HG03108 (cell line): ENCODE results near the gene ADORA1.

Source experiments
- ATAC-seq: cut with Tn5 transposase; IDR thresholded peaks from one replicate; pipeline ENCODE4 v1.9.1; 2021; ENCODE audit warnings: moderate library complexity; ENCODE audit not compliant: unreplicated experiment

Gene ADORA1

GRCh38 chr1:203138066-203138465 lies 10.5 kb downstream of the ADORA1 start:
- no peak for ATAC-seq

GRCh38 chr1:203139976-203140475 lies 12.5 kb downstream of the ADORA1 start:
- no peak for ATAC-seq

GRCh38 chr1:203140743-203141520 lies 13.4 kb downstream of the ADORA1 start:
- ATAC-seq = no peak

- ATAC-seq = no peak
These were observed 14.6 kb downstream of the ADORA1 start for GRCh38 chr1:203142124-203142523.

GRCh38 chr1:203142684-203143408 lies 15.3 kb downstream of the ADORA1 start:
- ATAC-seq = no peak

GRCh38 chr1:203143641-203144040 lies 16.1 kb downstream of the ADORA1 start:
- no peak for ATAC-seq

DNA sequence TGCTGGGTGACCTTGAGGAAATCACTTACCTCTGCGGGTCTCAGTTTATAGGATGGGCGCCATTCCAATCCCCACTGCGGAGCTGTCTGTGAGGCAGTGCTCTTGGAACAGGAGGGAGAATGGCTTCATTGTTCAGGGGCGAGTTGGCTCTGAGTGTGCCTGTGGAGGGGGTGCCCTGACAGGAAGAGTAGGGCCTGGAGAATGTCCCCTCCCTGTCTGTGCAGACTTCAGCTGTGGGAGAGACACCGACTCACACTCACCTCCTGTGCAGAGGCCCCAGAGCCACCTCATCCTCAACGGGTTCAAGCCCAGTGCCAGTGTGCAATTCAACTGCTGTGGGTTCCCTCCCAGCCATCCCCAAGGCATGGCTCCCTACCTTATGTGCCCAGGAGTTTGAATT lies 17.1 kb downstream of the ADORA1 start:
- no peak for ATAC-seq

DNA sequence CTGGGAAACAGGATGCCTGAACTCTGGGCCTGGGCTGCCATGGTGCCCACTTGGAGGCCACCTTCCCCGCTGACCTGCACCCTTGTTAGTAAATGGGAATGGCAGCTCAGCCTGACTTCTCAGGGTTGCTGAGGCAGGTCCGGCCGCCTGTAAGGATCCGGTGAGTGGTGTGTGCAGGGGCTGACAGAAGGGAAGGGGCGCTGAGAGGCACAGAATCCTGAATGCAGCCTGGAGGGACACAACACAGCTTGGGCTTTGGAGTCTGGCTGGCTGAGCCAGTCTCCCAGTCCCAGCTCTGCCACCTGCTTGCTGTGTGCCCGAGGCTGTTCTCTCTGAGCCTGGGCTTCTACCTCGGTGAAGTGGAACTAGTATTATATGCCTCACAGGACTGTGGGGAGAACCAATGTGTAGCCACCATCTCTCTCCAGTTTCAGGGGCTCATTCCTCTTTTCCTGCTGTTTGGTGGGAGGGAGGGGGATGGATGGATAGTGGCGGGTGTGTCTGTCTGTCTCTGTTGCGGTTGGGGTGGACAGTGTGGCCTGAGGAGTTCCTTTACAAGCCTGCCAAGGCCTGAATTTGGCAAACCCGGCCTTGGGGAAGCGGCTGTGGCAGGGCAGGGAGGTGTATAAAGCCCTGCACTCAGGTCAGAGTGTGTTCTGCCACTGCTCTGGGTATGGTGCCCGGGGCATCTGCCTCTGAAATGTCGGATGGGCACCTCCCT lies 18.0 kb downstream of the ADORA1 start:
- ATAC-seq = no peak

DNA sequence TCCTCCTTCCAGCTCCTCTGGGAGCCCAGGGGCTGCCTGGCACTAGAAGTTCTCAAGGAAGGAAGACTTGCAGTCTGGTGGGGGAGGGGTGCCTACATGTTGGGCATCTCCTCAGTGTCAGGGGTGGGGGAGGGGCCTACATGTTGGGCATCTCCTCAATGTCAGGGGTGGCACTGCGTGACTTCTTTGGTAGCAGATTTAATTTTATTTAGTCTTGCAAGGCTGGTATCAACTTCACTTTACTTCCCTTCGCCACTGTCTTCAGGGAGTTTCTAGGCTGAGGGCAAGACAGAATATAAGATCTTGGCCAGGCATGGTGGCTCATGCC lies 18.5 kb downstream of the ADORA1 start:
- ATAC-seq = no peak

- ATAC-seq = no peak
These were observed 19.0 kb downstream of the ADORA1 start for GRCh38 chr1:203146537-203146936.

- ATAC-seq = no peak
These were observed 19.9 kb downstream of the ADORA1 start for GRCh38 chr1:203147376-203147775.

GRCh38 chr1:203148127-203148526 lies 20.6 kb downstream of the ADORA1 start:
- ATAC-seq = no peak

- no peak for ATAC-seq
These were observed 21.1 kb downstream of the ADORA1 start for GRCh38 chr1:203148579-203148978.

DNA sequence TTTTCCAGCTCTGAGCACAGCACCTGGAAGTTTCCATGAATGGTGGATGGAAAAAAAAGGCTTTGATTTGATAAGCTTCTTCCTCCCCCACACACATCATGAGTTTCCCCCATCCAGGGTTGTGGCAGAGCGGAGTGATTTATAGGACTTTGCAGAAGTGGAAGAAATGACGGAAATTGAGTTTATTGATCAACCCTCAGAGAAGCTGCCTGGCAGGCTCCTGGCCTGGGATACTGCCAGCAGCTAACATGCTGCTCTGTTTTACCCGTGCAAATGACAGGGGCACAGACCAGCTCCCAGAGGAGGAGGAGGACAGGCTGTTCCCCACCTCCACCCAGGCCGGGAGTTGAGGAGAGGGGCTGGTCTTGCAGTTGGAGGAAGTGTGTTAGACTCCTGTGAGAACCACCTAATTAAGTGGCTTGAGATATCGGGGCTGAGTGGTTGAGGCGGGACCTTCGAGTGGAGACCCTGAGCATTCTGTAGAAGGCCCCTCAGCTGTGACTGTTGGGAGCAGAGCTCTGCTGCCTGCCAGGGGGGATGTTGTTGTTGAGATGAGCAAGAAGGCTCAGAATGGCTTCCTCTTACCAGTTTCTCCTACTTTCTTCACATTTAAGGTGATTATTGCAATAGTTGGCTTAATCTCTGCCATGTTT lies 21.8 kb downstream of the ADORA1 start:
- ATAC-seq = no peak

- no peak for ATAC-seq
These were observed 23.2 kb downstream of the ADORA1 start for GRCh38 chr1:203150511-203151297.

- no peak for ATAC-seq
These were observed 24.0 kb downstream of the ADORA1 start for GRCh38 chr1:203151362-203152157.

DNA sequence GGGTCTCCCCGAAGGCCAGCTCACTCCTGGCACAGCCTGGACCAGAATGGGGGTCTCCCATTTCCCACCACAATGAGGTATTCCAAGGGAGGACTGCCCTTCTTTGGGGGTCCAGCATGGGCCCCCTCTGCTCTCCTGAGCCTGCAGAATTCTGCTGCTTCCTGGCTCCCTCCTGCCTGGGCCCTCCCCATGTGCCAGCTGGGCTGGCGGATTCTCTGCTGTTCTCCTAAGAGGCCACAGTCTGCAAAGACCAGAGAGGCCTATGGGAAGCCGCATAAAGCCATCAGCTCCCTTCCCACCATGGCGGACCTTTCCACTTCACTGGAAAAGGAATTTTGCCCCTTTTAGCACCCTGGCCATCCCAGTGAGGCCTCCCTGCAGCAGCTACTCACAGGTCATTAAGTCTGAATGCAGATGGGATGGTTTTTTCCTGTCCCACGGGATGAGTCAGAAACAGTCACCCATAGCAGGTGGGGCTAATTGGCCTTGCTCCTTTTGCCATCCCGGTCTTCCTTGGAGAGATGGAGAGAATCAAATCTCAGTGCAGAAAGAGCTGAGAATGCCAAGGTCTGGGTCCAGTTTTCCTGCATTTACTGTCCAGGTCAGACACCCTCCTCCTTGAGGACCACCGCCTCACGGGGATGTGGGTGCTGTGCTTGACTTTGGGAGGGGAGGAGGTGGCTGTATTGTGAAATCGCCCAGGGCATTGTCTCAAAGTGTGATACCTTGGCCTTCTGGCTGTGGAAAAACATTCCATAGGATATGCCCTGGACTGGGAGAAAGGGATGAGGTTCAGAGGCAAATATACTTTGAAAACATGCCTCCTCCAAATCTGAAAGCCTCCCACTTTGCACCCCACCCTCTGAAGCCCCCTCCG lies 24.9 kb downstream of the ADORA1 start:
- ATAC-seq = no peak
